Smooth muscle cell (in vitro differentiated cells): ENCODE measurements around the gene TPM2. TPM values are rescaled to one million over a fixed set of nuclear protein-coding genes. Genes with fewer than 3 reads are reported as not detected.

Experiments used
- DNase-seq: peaks from one replicate; lab custom pipeline; 2025; ENCODE audit not compliant: unreplicated experiment; lab: John Stamatoyannopoulos, UW
- H2AFZ ChIP-seq: fragments of 200-600 bp; sonication (generic); 2 replicates; pipeline ENCODE4 v1.6.0; 2016; ENCODE audit warnings: antibody characterized with exemption, low read depth, mild to moderate bottlenecking
- H3F3A ChIP-seq: fragments of 200-600 bp; sonication (generic); 2 replicates; pipeline ENCODE4 v1.6.0; 2017; ENCODE audit warnings: antibody characterized with exemption, low read depth
- H3K27ac ChIP-seq: fragments of 200-600 bp; sonication (generic); 2 replicates; pipeline ENCODE4 v1.5.1; 2016; ENCODE audit warnings: low read depth, mild to moderate bottlenecking
- H3K27me3 ChIP-seq: fragments of 200-600 bp; sonication (generic); 2 replicates; pipeline ENCODE4 v1.6.1; 2016; ENCODE audit warnings: low read depth, mild to moderate bottlenecking
- H3K36me3 ChIP-seq: fragments of 200-600 bp; sonication (generic); 2 replicates; pipeline ENCODE4 v1.5.1; 2016; ENCODE audit warnings: low read depth
- H3K4me1 ChIP-seq: fragments of 200-600 bp; sonication (generic); 2 replicates; pipeline ENCODE4 v1.5.1; 2016; ENCODE audit warnings: low read depth
- H3K4me2 ChIP-seq: fragments of 200-600 bp; sonication (generic); 2 replicates; pipeline ENCODE4 v1.6.0; 2016; ENCODE audit warnings: mild to moderate bottlenecking
- H3K4me3 ChIP-seq: fragments of 200-600 bp; sonication (generic); 2 replicates; pipeline ENCODE4 v1.5.1; 2016; ENCODE audit warnings: mild to moderate bottlenecking
- H3K79me2 ChIP-seq: fragments of 200-600 bp; sonication (generic); 2 replicates; pipeline ENCODE4 v1.6.0; 2016; ENCODE audit warnings: low read depth, mild to moderate bottlenecking
- H3K9ac ChIP-seq: fragments of 200-600 bp; sonication (generic); 2 replicates; pipeline ENCODE4 v1.6.0; 2016; ENCODE audit warnings: low read depth
- H3K9me3 ChIP-seq: fragments of 200-600 bp; sonication (generic); replicated peaks from 2 replicates; pipeline ENCODE4 v1.5.1; 2016; ENCODE audit warnings: low read depth
- H4K20me1 ChIP-seq: fragments of 200-600 bp; sonication (generic); 2 replicates; pipeline ENCODE4 v1.6.0; 2016; ENCODE audit warnings: low read depth
- CTCF ChIP-seq: fragments of 200-600 bp; sonication (generic); IDR thresholded peaks from 2 replicates; pipeline ENCODE4 v1.5.1; 2017; ENCODE audit warnings: borderline replicate concordance, mild to moderate bottlenecking, antibody characterized with exemption; ENCODE audit not compliant: insufficient read depth, poor library complexity, severe bottlenecking
- WGBS: methylation state at CpG from one replicate; pipeline ENCODE4 v1.1.7; 2016; ENCODE audit warnings: low lambda C conversion rate; 5-methylcytosine and 5-hydroxymethylcytosine counted together
- polyA plus RNA-seq: library from polyadenylated mRNA; unstranded; fragments of >200 nt; fragmentation: Nextera tagmentation; extraction: Ambion mirVana; gene quantifications from 2 replicates; pipeline ENCODE4 v1.2.1, GENCODE V29; 2016
- total RNA-seq: library from RNA; depleted of rRNA; stranded (reverse); fragments of >200 nt; gene quantifications from 2 replicates; pipeline ENCODE4 v1.2.3, GENCODE V29; 2014

TPM2 gene
- total and polyA plus RNA-seq, 2 experiments from 2014 or later: 925 to 2,131 TPM

DNA sequence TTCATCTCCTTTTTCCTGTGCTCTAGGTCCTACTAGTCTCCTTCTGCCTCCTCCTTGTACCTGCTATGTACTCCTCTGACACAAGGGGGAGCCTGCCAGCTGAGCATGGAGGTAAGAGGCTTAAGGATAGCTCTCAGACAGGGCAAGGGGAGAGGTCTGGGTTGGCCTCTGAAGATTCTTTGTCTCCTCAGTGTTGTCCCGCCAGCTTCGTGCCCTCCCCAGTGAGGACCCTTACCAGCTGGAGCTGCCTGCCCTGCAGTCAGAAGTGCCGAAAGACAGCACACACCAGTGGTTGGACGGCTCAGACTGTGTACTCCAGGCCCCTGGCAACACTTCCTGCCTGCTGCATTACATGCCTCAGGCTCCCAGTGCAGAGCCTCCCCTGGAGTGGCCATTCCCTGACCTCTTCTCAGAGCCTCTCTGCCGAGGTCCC lies 46.5 kb upstream of the TPM2 start:
- 65% methylated on average over 5 of the region's 5 CpGs for WGBS

GRCh38 chr9:35734096-35734495 lies 44.4 kb upstream of the TPM2 start:
- peak overlapping the region; percentile 92 for H3K4me2 ChIP-seq
- H3K4me1 ChIP-seq: peaks cover 26% of the 10 kb centered on the region
- 87% methylated on average over 3 of the region's 3 CpGs for WGBS
- H3K4me3 ChIP-seq: peak overlapping the region; percentile 83
- H4K20me1 ChIP-seq: peaks cover 31% of the 10 kb centered on the region
- no peaks in the 10 kb centered on the region for H3K36me3 ChIP-seq
- H3K27me3 ChIP-seq: no peaks in the 10 kb centered on the region
- H2AFZ ChIP-seq: no peak overlapping the region
- H3K79me2 ChIP-seq: peaks cover 53% of the 10 kb centered on the region
- peak overlapping the region; percentile 92 for H3K9ac ChIP-seq
- no peak for TF ChIP-seq CTCF
- peaks cover 28% of the 10 kb centered on the region for H3F3A ChIP-seq
- H3K9me3 ChIP-seq: no peaks in the 10 kb centered on the region
- H3K27ac ChIP-seq: peak overlapping the region; percentile 94
- no peak for DNase-seq

More for the DNA sequence above, 46.5 kb upstream of the TPM2 start:
- no peak overlapping the region for H2AFZ ChIP-seq
- H3K4me2 ChIP-seq: no peak overlapping the region
- peak overlapping the region; percentile 34 for H3K27ac ChIP-seq
- peaks cover 24% of the 10 kb centered on the region for H3F3A ChIP-seq
- peaks cover 11% of the 10 kb centered on the region for H4K20me1 ChIP-seq
- TF ChIP-seq CTCF: peak; percentile 64
- H3K27me3 ChIP-seq: no peaks in the 10 kb centered on the region
- no peaks in the 10 kb centered on the region for H3K36me3 ChIP-seq
- no peaks in the 10 kb centered on the region for H3K9me3 ChIP-seq
- peaks cover 33% of the 10 kb centered on the region for H3K79me2 ChIP-seq
- H3K4me1 ChIP-seq: peaks cover 12% of the 10 kb centered on the region
- H3K9ac ChIP-seq: no peak overlapping the region
- no peak for DNase-seq
- no peak overlapping the region for H3K4me3 ChIP-seq

DNA sequence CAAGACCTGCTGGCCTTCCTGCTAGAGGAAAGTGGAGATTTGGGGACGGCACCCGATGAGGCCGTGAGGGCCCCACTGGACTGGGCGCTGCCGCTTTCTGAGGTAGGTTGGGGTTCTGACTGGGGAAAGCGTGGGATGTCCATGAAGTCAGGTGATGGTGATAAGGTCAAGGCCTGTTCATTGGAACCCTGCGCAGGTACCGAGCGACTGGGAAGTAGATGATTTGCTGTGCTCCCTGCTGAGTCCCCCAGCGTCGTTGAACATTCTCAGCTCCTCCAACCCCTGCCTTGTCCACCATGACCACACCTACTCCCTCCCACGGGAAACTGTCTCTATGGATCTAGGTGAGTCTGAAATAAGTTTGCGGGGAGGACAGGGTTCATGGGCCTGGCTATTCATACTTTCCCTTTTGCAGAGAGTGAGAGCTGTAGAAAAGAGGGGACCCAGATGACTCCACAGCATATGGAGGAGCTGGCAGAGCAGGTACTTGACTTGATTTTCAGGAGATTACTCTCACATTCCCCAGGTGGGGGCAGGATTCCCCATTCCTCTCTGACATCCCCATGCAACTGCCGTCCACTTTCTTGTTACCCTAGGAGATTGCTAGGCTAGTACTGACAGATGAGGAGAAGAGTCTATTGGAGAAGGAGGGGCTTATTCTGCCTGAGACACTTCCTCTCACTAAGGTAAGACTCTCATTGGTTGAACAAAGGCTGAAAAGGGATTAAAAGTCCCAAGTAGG lies 43.2 kb upstream of the TPM2 start:
- no peak for TF ChIP-seq CTCF
- 3% methylated on average over 14 of the region's 14 CpGs for WGBS
- H3K27me3 ChIP-seq: no peaks in the 10 kb centered on the region
- H3K79me2 ChIP-seq: peaks cover 62% of the 10 kb centered on the region
- no peak overlapping the region for H2AFZ ChIP-seq
- H3K36me3 ChIP-seq: no peaks in the 10 kb centered on the region
- peak overlapping the region; percentile 92 for H3K4me2 ChIP-seq
- peak overlapping the region; percentile 92 for H3K9ac ChIP-seq
- peaks cover 37% of the 10 kb centered on the region for H3K4me1 ChIP-seq
- peak overlapping the region; percentile 83 for H3K4me3 ChIP-seq
- H3K9me3 ChIP-seq: no peaks in the 10 kb centered on the region
- H4K20me1 ChIP-seq: peaks cover 41% of the 10 kb centered on the region
- peak overlapping the region; percentile 94 for H3K27ac ChIP-seq
- H3F3A ChIP-seq: peaks cover 28% of the 10 kb centered on the region
- DNase-seq: no peak
